Activated naive CD8-positive, alpha-beta T cell treated with anti-CD3 and anti-CD28 coated beads, Interleukin-2, amount 50 U/mL, for 16 hours (primary cell): ENCODE measurements around the gene HSPE1.
A peak's percentile ranks its signal among the peaks of the same experiment; 100 is the strongest.
"Not testable (repeated sequence)": the region's sequence is repeated elsewhere in the genome, so short reads cannot be mapped to it uniquely, and the experiment has no call there.

ENCODE experiments used
- DNase-seq: peaks from one replicate; pipeline ENCODE4 v3.0.0-alpha.2; 2020; ENCODE audit warnings: low read depth, low spot score

Gene HSPE1

GRCh38 chr2:197498235-197498936 is 1.8 kb upstream of the HSPE1 start:
- no peak for DNase-seq

GRCh38 chr2:197498937-197499593 is 1.1 kb upstream of the HSPE1 start:
- DNase-seq = peak; percentile 16

- DNase-seq = no peak
These were observed 438 bp downstream of the HSPE1 start for GRCh38 chr2:197500503-197501131.

- DNase-seq = no peak
These were observed 2.0 kb downstream of the HSPE1 start for GRCh38 chr2:197502201-197502600.

GRCh38 chr2:197502685-197503084 is 2.5 kb downstream of the HSPE1 start:
- no peak for DNase-seq

- no peak for DNase-seq
These were observed 3.8 kb downstream of the HSPE1 start for GRCh38 chr2:197504000-197504399.

- DNase-seq = no peak
These were observed 4.3 kb downstream of the HSPE1 start for GRCh38 chr2:197504512-197504911.

GRCh38 chr2:197506658-197507057 is 6.5 kb downstream of the HSPE1 start:
- DNase-seq = no peak

GRCh38 chr2:197513915-197514314 is 13.7 kb downstream of the HSPE1 start:
- DNase-seq = no peak

GRCh38 chr2:197514754-197515153 is 14.6 kb downstream of the HSPE1 start:
- DNase-seq = no peak

- no peak for DNase-seq
These were observed 15.1 kb downstream of the HSPE1 start for GRCh38 chr2:197515315-197515738.

- peak; percentile 85 for DNase-seq
These were observed 15.7 kb downstream of the HSPE1 start, which contains the start of gene MOB4 for GRCh38 chr2:197515739-197516392. TSS of gene MOB4 (plus strand) at chr2:197516066. CDS start at chr2:197516087, 21 bp downstream.

GRCh38 chr2:197516393-197516761 is 16.2 kb downstream of the HSPE1 start:
- DNase-seq = no peak

- DNase-seq = no peak
These were observed 17.0 kb downstream of the HSPE1 start for GRCh38 chr2:197517150-197517549.

GRCh38 chr2:197538412-197538811 is 38.2 kb downstream of the HSPE1 start:
- DNase-seq = no peak

GRCh38 chr2:197539734-197540133 is 39.6 kb downstream of the HSPE1 start:
- DNase-seq = no peak

- DNase-seq = no peak
These were observed 43.0 kb downstream of the HSPE1 start for GRCh38 chr2:197543206-197543605.

- no peak for DNase-seq
These were observed 47.2 kb downstream of the HSPE1 start for GRCh38 chr2:197547163-197547900.

GRCh38 chr2:197548582-197548981 is 48.4 kb downstream of the HSPE1 start:
- DNase-seq = no peak

GRCh38 chr2:197551260-197551659 is 51.1 kb downstream of the HSPE1 start:
- DNase-seq = not testable (repeated sequence)
